H1 (cell line): Measurements from ENCODE around the gene VAMP4. TPM values are rescaled to one million over a fixed set of nuclear protein-coding genes. Genes with fewer than 3 reads are reported as not detected.

Experiments
- ASH2L ChIP-seq: fragments of 200-600, 300-600 bp; sonication (generic); IDR thresholded peaks from one replicate; pipeline ENCODE4 v1.7.1; 2017; ENCODE audit warnings: low read length
- ATF2 ChIP-seq: IDR thresholded peaks from 2 replicates; pipeline ENCODE4 v1.6.1; 2012; ENCODE audit warnings: low read length, inconsistent platforms
- CBX8 ChIP-seq: fragments of 300-800, 300-1000 bp; sonication (generic); IDR thresholded peaks from 2 replicates; pipeline ENCODE4 v1.7.1; 2016; ENCODE audit warnings: low read depth, low read length, borderline replicate concordance
- CHD1 ChIP-seq: IDR thresholded peaks from 2 replicates; pipeline ENCODE4 v1.6.1; 2012; ENCODE audit warnings: low read depth, low read length, improper control_type of control experiment
- CREB1 ChIP-seq: IDR thresholded peaks from 2 replicates; pipeline ENCODE4 v1.6.1; 2012; ENCODE audit warnings: inconsistent platforms
- CTCF ChIP-seq, 3 experiments: IDR thresholded peaks; 1 replicate in 2 of 3; 2 replicates in 1 of 3; pipeline versions ENCODE4 v1.5.1 to v1.6.1; 2011; ENCODE audit warnings: low read length in 3 of 3, mild to moderate bottlenecking in 3 of 3, inconsistent platforms in 2 of 3, low read depth in 1 of 3, moderate library complexity in 1 of 3; ENCODE audit not compliant: insufficient read depth in 1 of 3; ENCODE audit errors: control extremely low read depth in 1 of 3
- EGR1 ChIP-seq: IDR thresholded peaks from 2 replicates; pipeline ENCODE4 v1.6.1; 2011; ENCODE audit warnings: low read depth, low read length, borderline replicate concordance
- GTF2F1 ChIP-seq: IDR thresholded peaks from 2 replicates; pipeline ENCODE4 v1.6.1; 2012; ENCODE audit warnings: low read depth, low read length, improper control_type of control experiment, borderline replicate concordance
- JUN ChIP-seq: IDR thresholded peaks from 2 replicates; pipeline ENCODE4 v1.6.1; 2011; ENCODE audit warnings: low read depth, mild to moderate bottlenecking, improper control_type of control experiment, low read length
- JUND ChIP-seq: IDR thresholded peaks from 2 replicates; pipeline ENCODE4 v1.6.1; 2011; ENCODE audit warnings: mild to moderate bottlenecking, improper control_type of control experiment, low read length
- KDM1A ChIP-seq: fragments of 200-600, 300-600 bp; sonication (generic); IDR thresholded peaks from 2 replicates; pipeline ENCODE4 v1.7.1; 2016; ENCODE audit warnings: mild to moderate bottlenecking, low read length, borderline replicate concordance
- MAFK ChIP-seq: IDR thresholded peaks from 2 replicates; pipeline ENCODE4 v1.6.1; 2012; ENCODE audit warnings: low read depth, mild to moderate bottlenecking, improper control_type of control experiment, low read length
- NANOG ChIP-seq: IDR thresholded peaks from 2 replicates; pipeline ENCODE4 v1.6.1; 2011; ENCODE audit warnings: low read length, low read depth, mild to moderate bottlenecking, inconsistent platforms; ENCODE audit not compliant: insufficient read depth, poor library complexity, severe bottlenecking
- RAD21 ChIP-seq, 2 experiments: IDR thresholded peaks in 1 of 2; conservative IDR thresholded peaks in 1 of 2; 2 replicates each; pipeline ENCODE4 v1.6.1; 2011; ENCODE audit warnings: low read depth in 2 of 2, low read length in 2 of 2, improper control_type of control experiment in 1 of 2, inconsistent platforms in 1 of 2, mild to moderate bottlenecking in 1 of 2, moderate library complexity in 1 of 2
- SAP30 ChIP-seq: fragments of 300-600 bp; sonication (generic); IDR thresholded peaks from 2 replicates; pipeline ENCODE4 v1.7.1; 2012; ENCODE audit warnings: low read length, moderate library complexity, mild to moderate bottlenecking, inconsistent platforms; ENCODE audit not compliant: insufficient read depth, insufficient replicate concordance
- SP1 ChIP-seq: IDR thresholded peaks from 2 replicates; pipeline ENCODE4 v1.6.1; 2011; ENCODE audit warnings: low read depth, low read length
- SP2 ChIP-seq: IDR thresholded peaks from 2 replicates; pipeline ENCODE4 v1.6.1; 2012; ENCODE audit warnings: mild to moderate bottlenecking, low read length, inconsistent platforms
- TCF12 ChIP-seq: IDR thresholded peaks from 2 replicates; pipeline ENCODE4 v1.6.1; 2011; ENCODE audit warnings: low read depth, mild to moderate bottlenecking, low read length
- polyA plus RNA-seq, 7 experiments: library from polyadenylated mRNA; depleted of rRNA in 3 of 7; stranded (reverse) in 5 of 7; unstranded in 2 of 7; fragments of >200 nt in 5 of 7; fragments of 200-250 nt in 2 of 7; gene quantifications; 1 replicate in 5 of 7; 2 replicates in 1 of 7; 4 replicates in 1 of 7; pipeline versions ENCODE4 v1.2.1 to v1.2.3, GENCODE V29; 2011 to 2013; ENCODE audit warnings: missing spikeins in 2 of 7, mixed read lengths in 2 of 7
- total RNA-seq: library from RNA; stranded (reverse); fragmentation: NEBNext Ultra II Directional; extraction: Animal tissue kit (Norgen Biotek cat#: 25700); gene quantifications from 2 replicates; pipeline ENCODE4 v1.2.1, GENCODE V29; 2021
- TF ChIP-seq, protein P1 (sequence below): IDR thresholded peaks from 2 replicates; pipeline ENCODE4 v1.6.1; 2011; ENCODE audit warnings: low read length, improper control_type of control experiment

Gene VAMP4
- total and polyA plus RNA-seq, 2 of the 8 experiments (the other 6 are each of a cell fraction or from before 2014, with no cell fraction given): 1.6 to 13.9 TPM

GRCh38 chr1:171741872-171742576, at the start of gene VAMP4 (continued):
- TF ChIP-seq ATF2: no peak
- TF ChIP-seq, protein P1, sequence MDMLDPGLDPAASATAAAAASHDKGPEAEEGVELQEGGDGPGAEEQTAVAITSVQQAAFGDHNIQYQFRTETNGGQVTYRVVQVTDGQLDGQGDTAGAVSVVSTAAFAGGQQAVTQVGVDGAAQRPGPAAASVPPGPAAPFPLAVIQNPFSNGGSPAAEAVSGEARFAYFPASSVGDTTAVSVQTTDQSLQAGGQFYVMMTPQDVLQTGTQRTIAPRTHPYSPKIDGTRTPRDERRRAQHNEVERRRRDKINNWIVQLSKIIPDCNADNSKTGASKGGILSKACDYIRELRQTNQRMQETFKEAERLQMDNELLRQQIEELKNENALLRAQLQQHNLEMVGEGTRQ: no peak
- TF ChIP-seq JUND: no peak
- no peak for TF ChIP-seq TCF12
- TF ChIP-seq SP1: peak; percentile 92
- TF ChIP-seq CBX8: no peak
- no peak for TF ChIP-seq SP2
- peak in 1 of 2 experiments; percentile 24; a peak in 1 of 4 replicates for TF ChIP-seq RAD21 (IDR thresholded peaks at IDR 0.05 in 1 of 2, conservative IDR thresholded peaks at IDR 0.05 in 1 of 2; ENCODE audit: low read depth in 2 of 2, low read length in 2 of 2)
- peak; percentile 33 for TF ChIP-seq NANOG
- no peak for TF ChIP-seq CHD1
- TF ChIP-seq JUN: no peak
- no peak for TF ChIP-seq KDM1A
- no peak for TF ChIP-seq CTCF (IDR thresholded peaks at IDR 0.05; ENCODE audit: control extremely low read depth in 1 of 3, insufficient read depth in 1 of 3, low read depth in 1 of 3, low read length in 3 of 3)
- peak; percentile 65 for TF ChIP-seq SAP30
- peak; percentile 65; the same call in 1 of the 2 replicates for TF ChIP-seq CREB1
- TF ChIP-seq GTF2F1: no peak
- TF ChIP-seq MAFK: no peak
- TF ChIP-seq ASH2L: peak; percentile 100
- TF ChIP-seq EGR1: peak; percentile 79; the same call in 1 of the 2 replicates
